ENCODE data around the gene NUCKS1.
A peak's percentile ranks its signal among the peaks of the same experiment; 100 is the strongest.

The NUCKS1 gene, protein sequence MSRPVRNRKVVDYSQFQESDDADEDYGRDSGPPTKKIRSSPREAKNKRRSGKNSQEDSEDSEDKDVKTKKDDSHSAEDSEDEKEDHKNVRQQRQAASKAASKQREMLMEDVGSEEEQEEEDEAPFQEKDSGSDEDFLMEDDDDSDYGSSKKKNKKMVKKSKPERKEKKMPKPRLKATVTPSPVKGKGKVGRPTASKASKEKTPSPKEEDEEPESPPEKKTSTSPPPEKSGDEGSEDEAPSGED

GRCh38 chr1:205750138-205751035, at the start of gene NUCKS1:
Gene NUCKS1, minus strand, starts transcription at chr1:205750182. Its CDS starts 209 bp downstream, at chr1:205749973.
- peak; percentile 30 to 99 (median 96) for DNase-seq

DNA sequence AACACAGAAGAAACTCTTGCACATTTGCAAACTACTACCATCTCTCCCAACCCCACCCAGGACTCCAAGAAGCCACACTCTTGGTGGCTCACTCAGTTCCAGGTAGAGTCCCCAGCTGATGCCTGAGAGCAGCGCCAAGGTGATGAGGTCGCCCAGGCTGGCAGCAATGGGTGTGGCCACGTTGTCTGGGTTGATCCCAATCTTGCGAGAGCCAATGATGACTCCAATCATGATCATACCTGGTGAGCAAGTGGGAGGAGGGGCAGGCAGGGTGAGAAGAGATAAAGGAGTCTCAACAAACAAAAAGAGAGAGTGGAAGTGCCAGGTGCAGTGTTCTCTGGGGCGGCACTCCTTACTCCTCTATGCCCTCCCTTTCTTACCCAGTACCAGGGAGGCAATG, 48.6 kb upstream of the NUCKS1 start:
- DNase-seq, result no peak

- DNase-seq, result no peak
Observed at GRCh38 chr1:205797168-205797567, 47.2 kb upstream of the NUCKS1 start.

DNA sequence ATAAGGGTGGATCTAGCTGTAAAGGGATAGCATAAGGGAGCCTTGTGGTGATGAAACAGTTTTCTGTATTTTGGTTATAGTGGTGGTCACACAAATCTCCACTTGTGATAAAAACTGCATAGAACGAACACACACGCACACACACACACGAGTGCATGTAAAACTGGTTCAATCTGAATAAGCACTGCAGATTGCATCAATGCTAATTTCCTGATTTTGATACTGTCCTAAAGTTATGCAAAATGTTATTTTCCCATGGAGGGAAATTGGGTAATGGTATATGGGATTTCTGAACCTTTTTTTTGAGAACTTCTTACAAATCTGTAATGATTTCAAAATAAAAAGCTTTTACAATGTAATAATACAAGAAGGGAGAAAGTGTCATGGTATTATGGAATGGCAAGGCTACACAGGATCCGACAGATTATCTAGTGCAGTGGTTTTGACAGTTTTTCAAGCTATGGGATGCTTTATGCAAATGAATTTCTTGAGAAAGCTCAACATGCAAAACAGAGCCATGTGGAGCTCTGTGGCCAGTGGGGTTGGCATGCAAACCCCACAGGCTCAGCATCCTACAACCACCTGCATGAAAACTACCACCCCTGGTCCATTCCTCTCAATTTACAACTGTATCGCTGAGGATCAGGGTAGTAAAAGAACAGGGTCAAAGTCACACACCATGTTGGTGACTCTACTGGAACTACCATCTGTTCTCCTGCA, 44.2 kb upstream of the NUCKS1 start:
- DNase-seq, result no peak

- no peak for DNase-seq
Observed at GRCh38 chr1:205792961-205793673, 43.1 kb upstream of the NUCKS1 start.

DNA sequence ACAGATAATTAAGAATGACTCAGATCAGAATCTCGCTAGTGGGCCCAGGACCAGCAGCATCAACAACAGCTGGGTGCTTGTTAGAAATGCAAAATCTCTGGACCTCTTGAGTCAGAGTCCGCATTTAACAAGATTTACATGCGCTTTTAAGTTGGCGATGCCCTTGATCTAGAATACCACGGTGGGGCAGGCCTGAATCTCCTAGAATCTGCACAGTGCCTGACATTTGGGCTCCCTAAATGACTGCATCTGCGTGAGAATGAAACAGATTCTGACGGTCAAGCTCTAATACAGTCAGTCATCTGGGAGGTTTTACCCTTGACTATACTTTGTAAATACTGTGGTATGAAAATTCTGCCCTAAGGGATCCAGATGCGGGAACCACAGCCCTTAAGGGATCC, 42.5 kb upstream of the NUCKS1 start:
- DNase-seq, result no peak

- peak in 45 of 56 donors; percentile 22 to 87 (median 53) for DNase-seq
Observed at GRCh38 chr1:205791568-205792180, 41.7 kb upstream of the NUCKS1 start.

- no peak for DNase-seq
Observed at GRCh38 chr1:205787287-205787916, 37.4 kb upstream of the NUCKS1 start.

DNA sequence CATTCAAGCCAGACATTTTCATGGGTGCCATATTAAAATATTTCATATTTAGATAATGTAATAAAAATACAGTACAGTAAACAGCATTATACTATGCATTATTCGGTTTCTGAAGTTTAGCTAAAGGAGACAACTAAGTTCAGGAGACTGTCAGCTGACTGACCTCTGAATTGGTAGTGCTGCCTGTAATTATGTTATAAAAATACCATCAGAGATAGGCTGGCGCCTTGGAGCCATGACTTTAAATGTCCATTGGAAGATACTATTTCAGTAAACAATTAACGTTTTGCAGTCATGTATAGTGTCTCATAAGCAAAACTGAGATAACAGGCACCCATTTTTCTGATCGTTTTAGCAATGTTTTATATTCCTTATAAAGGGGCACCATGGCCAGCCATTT, 36.6 kb upstream of the NUCKS1 start:
- DNase-seq, result no peak

DNA sequence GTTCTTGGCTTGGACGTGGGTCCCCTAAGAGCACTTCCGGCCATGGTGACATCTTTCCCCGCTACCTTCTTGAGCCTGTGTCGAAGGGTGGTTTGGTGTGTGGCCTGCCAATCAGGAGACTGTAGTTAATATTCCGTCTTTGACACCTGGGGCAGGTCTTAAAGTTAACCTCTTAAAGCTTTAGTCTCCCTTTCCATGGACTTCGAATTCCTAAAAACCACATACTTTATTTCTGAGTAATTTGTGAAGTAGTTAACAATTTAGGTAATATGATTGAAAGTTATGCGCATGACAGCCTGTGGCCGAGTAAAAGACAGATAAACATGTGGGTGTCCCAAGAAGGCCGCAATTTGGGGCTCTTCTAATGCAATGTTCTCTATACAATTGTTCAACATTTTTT, 35.5 kb upstream of the NUCKS1 start:
- no peak for DNase-seq

GRCh38 chr1:205783904-205784303, 33.9 kb upstream of the NUCKS1 start:
- DNase-seq, result peak in 1 of 56 donors; percentile 15

DNA sequence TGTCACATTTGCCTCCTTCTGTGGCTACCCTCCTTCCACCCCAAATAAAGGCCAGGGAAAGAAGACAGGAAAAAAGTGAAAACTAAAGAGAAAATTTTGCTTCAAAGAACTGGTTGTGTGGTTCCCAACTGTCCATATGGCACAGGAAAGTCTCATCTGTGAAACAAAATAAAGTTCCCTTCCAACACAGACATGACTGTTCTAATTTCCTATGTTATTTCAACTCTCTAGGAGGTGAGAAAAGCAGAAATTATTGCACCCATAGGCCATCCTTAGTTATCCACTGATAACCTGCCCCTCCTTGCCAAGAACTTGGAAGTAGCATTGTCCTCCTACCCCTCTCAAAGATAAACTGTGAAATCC, 33.4 kb upstream of the NUCKS1 start:
- DNase-seq, result no peak

- DNase-seq, result peak in 1 of 56 donors; percentile 10
Observed at GRCh38 chr1:205782627-205783432, 32.8 kb upstream of the NUCKS1 start.

- no peak for DNase-seq
Observed at GRCh38 chr1:205780335-205780734, 30.4 kb upstream of the NUCKS1 start.

- no peak for DNase-seq
Observed at GRCh38 chr1:205777994-205778393, 28.0 kb upstream of the NUCKS1 start.

DNA sequence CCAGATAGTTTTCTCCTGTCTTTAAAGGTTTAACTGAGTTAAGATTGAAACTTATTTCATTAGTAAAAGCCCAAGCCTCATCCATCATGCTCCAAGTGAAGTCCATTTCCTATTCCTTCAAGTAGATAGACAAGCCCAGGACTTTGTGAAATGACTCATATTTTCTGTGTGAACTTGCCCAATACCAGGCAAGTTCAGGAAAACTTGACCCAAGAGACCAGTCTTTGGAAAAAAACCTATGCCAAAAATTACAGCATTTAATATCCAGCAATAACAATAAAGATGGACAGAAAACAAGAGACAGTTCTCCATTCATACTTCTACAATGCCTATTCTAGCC, 25.7 kb upstream of the NUCKS1 start:
- DNase-seq, result no peak

GRCh38 chr1:205775015-205775716, 25.2 kb upstream of the NUCKS1 start, which contains the start of gene RAB29:
Gene RAB29, minus strand, starts transcription at chr1:205775482. Its CDS starts 526 bp downstream, at chr1:205774956.
- peak in 55 of 56 donors; percentile 21 to 91 (median 74) for DNase-seq

- DNase-seq, result peak in 3 of 56 donors; percentile 11 to 56 (median 24)
Observed at GRCh38 chr1:205774198-205775014, 24.4 kb upstream of the NUCKS1 start.
